NCI-H2081 treated with DMSO at 0.1 percent for 48 hours (cell line): ENCODE results near the gene ZNF273.
A peak's percentile ranks its signal among the peaks of the same experiment; 100 is the strongest.
"Not testable (repeated sequence)": the region's sequence is repeated elsewhere in the genome, so short reads cannot be mapped to it uniquely, and the experiment has no call there.

Source experiments
- DNase-seq: peaks from one replicate; lab custom pipeline; 2025; lab: John Stamatoyannopoulos, UW

Gene ZNF273

DNA sequence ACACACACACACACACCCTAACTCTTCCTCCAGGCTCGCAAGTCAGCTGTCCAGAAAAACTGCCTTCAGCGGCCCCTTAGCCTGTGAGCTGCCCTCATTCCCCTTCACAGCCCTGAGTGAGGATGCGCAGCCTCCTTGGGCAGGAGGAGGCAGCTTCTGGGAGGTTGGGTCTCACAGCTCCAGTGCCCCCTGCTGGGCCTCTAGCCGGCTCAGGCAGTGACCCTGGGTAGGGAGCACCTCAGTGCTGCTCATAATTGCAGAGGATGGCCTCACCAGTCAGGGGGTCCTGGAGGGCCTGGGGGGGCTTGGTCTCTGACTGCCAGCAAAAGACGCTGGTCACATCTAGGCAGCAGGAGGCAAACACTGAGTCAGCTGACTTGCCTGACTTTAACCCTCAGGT lies 43.7 kb downstream of the ZNF273 start:
- no peak for DNase-seq

- no peak for DNase-seq
Measured at GRCh38 chr7:64947252-64948000, 44.4 kb downstream of the ZNF273 start.

DNA sequence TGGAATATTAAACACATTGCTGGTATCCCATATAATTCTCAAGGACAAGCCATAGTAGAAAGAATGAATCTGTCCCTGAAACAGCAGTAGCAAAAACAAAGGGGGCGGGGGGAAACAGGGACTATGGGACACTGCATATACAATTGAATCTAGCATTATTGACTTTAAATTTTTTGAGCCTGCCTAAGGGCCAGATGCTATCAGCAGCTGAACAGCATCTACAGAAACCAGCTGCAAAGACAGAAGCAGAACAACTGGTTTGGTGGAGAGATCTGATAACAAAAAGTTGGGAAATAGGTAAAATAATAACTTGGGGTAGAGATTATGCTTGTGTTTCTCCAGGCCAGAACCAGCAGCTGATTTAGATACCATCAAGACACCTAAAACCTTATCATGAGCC lies 45.7 kb downstream of the ZNF273 start:
- DNase-seq: not testable (repeated sequence)

DNA sequence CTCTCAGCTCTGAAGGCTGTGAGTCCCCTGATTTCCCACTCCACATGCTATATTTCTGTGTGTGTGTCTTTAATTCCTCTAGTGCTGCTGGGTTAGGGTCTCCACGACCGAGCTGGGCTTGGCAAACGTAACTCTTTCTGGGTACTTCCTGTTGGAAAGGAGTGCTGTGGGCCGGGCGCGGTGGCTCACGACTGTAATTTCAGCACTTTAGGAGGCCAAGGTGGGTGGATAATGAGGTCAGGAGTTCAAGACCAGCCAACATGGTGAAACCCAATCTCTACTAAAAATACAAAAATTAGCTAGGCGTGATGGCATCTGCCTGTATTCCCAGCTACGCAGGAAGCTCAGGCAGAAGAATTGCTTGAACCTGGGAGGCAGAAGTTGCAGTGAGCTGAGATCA lies 47.6 kb downstream of the ZNF273 start:
- not testable (repeated sequence) for DNase-seq

- peak; percentile 50 for DNase-seq
Measured at GRCh38 chr7:64951250-64951848, 48.3 kb downstream of the ZNF273 start.

DNA sequence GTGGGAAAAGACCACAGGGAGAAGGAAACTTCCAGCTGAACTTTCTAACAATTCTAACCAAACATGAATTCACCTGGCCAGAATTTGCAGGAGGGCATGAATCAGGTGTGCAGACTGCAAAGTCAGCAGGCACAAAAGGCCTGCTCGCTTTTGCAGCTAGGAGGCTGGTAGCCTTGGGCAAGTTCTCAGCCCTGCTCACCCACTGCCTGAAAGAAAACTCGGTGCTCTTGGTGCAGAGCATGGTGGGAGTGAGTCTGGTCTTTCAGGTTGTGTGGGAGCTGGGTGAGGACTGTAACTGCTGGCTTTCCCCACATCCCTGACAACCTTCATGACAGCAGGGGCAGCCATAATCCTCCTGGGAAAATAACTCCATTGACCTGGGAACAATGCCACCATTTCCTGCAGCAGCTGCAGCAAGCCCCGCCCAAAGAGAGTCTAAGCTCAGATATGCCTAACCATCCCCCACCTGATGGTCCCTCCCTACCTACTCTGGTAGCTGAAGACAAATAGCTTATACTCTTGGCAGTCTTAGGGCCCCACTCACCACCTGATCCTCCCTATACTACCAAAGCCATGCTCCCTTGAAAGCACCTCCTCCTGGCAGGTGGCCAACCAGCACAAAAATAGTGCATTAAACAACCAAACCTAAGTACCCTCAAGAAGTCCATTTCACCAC lies 56.1 kb downstream of the ZNF273 start:
- no peak for DNase-seq

GRCh38 chr7:64965594-64965993 lies 62.5 kb downstream of the ZNF273 start:
- no peak for DNase-seq

DNA sequence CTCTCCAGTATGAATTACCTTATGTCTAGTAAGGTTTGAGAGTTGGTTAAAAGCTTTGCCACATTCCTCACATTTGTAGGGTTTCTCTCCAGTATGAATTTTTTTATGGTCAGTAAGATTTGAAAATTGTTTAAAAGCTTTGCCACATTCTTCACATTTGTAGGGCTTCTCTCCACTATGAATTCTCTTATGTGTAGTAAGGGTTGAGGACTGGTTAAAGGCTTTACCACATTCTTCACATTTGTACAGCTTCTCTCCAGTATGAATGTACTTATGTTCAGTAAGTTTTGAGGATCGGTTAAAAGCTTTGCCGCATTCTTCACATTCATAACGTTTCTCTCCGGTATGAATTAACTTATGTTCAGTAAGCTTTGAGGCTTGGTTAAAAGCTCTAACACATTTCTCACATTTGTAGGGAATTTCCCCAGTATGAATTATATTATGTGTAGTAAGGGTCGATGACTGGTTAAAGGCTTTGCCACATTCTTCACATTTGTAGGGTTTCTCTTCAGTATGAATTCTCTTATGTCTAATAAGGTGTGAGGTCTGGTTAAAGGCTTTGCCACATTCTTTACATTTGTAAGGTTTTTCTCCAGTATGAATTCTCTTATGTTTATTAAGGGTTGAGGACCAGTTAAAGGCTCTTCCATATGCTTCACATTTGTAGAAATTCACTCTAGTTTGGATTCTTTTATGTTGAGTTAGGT lies 75.6 kb downstream of the ZNF273 start:
- no peak for DNase-seq
